Measurements from ENCODE around the gene TCEANC. TPM values are rescaled to one million over a fixed set of nuclear protein-coding genes. Genes with fewer than 3 reads are reported as not detected.
"Not testable (repeated sequence)": the region's sequence is repeated elsewhere in the genome, so short reads cannot be mapped to it uniquely, and the experiment has no call there.

Gene TCEANC
- 0.81 and 2.3 TPM in 2 replicates for total RNA-seq (2014; rRNA removed; shearing (Covaris generic))

- in situ Hi-C loops (cut with HindIII; ENCODE audit: low sequenced_read_pairs), result no loop called here
- DNase-seq (ENCODE audit: low spot score), result peak; percentile 91
Measured at GRCh38 chrX:13652850-13653693, at the start of gene TCEANC. TCEANC (plus strand) TSS chrX:13653141; CDS start chrX:13662509, 9,368 bp downstream.

- DNase-seq (ENCODE audit: low spot score), result no peak
- in situ Hi-C loops (cut with HindIII; ENCODE audit: low sequenced_read_pairs), result no loop called here
Measured at GRCh38 chrX:13605611-13606010, 47.3 kb upstream of the TCEANC start.

- in situ Hi-C loops (cut with HindIII; ENCODE audit: low sequenced_read_pairs), result no loop called here
- no peak for DNase-seq (ENCODE audit: low spot score)
Measured at GRCh38 chrX:13607331-13607995, 45.5 kb upstream of the TCEANC start.

- in situ Hi-C loops (cut with HindIII; ENCODE audit: low sequenced_read_pairs), result no loop called here
- DNase-seq (ENCODE audit: low spot score), result no peak
Measured at GRCh38 chrX:13607996-13608365, 45.0 kb upstream of the TCEANC start.

GRCh38 chrX:13614154-13614553 is 38.8 kb upstream of the TCEANC start:
- no peak for DNase-seq (ENCODE audit: low spot score)
- in situ Hi-C loops (cut with HindIII; ENCODE audit: low sequenced_read_pairs), result no loop called here

GRCh38 chrX:13620207-13620606 is 32.7 kb upstream of the TCEANC start:
- no peak for DNase-seq (ENCODE audit: low spot score)
- in situ Hi-C loops (cut with HindIII; ENCODE audit: low sequenced_read_pairs), result no loop called here

- in situ Hi-C loops (cut with HindIII; ENCODE audit: low sequenced_read_pairs), result no loop called here
Measured at GRCh38 chrX:13622401-13622964, 30.5 kb upstream of the TCEANC start.

GRCh38 chrX:13627306-13627705 is 25.6 kb upstream of the TCEANC start:
- in situ Hi-C loops (cut with HindIII; ENCODE audit: low sequenced_read_pairs), result no loop called here
- DNase-seq (ENCODE audit: low spot score), result no peak

More at GRCh38 chrX:13622401-13622964, 30.5 kb upstream of the TCEANC start:
- no peak for DNase-seq (ENCODE audit: low spot score)

GRCh38 chrX:13637224-13637623 is 15.7 kb upstream of the TCEANC start:
- DNase-seq (ENCODE audit: low spot score); in situ Hi-C loops (cut with HindIII; ENCODE audit: low sequenced_read_pairs): not testable (repeated sequence)

- no peak for DNase-seq (ENCODE audit: low spot score)
- in situ Hi-C loops (cut with HindIII; ENCODE audit: low sequenced_read_pairs), result no loop called here
Measured at GRCh38 chrX:13638021-13638420, 14.9 kb upstream of the TCEANC start.

- in situ Hi-C loops (cut with HindIII; ENCODE audit: low sequenced_read_pairs), result no loop called here
- no peak for DNase-seq (ENCODE audit: low spot score)
Measured at GRCh38 chrX:13638826-13639225, 14.1 kb upstream of the TCEANC start.

GRCh38 chrX:13641684-13642083 is 11.3 kb upstream of the TCEANC start:
- DNase-seq (ENCODE audit: low spot score), result not testable (repeated sequence)

GRCh38 chrX:13645464-13646153 is 7.3 kb upstream of the TCEANC start:
- DNase-seq (ENCODE audit: low spot score), result no peak
- in situ Hi-C loops (cut with HindIII; ENCODE audit: low sequenced_read_pairs), result no loop called here

More at GRCh38 chrX:13641684-13642083, 11.3 kb upstream of the TCEANC start:
- in situ Hi-C loops (cut with HindIII; ENCODE audit: low sequenced_read_pairs), result not testable (repeated sequence)

GRCh38 chrX:13646154-13646549 is 6.8 kb upstream of the TCEANC start:
- in situ Hi-C loops (cut with HindIII; ENCODE audit: low sequenced_read_pairs), result no loop called here
- DNase-seq (ENCODE audit: low spot score), result peak; percentile 37

- in situ Hi-C loops (cut with HindIII; ENCODE audit: low sequenced_read_pairs), result no loop called here
- DNase-seq (ENCODE audit: low spot score), result no peak
Measured at GRCh38 chrX:13647709-13648212, 5.2 kb upstream of the TCEANC start.

GRCh38 chrX:13648336-13648735 is 4.6 kb upstream of the TCEANC start:
- in situ Hi-C loops (cut with HindIII; ENCODE audit: low sequenced_read_pairs), result not testable (repeated sequence)

GRCh38 chrX:13649838-13650237 is 3.1 kb upstream of the TCEANC start:
- in situ Hi-C loops (cut with HindIII; ENCODE audit: low sequenced_read_pairs), result no loop called here
- DNase-seq (ENCODE audit: low spot score), result no peak

More at GRCh38 chrX:13648336-13648735, 4.6 kb upstream of the TCEANC start:
- DNase-seq (ENCODE audit: low spot score), result not testable (repeated sequence)

GRCh38 chrX:13650318-13650717 is 2.6 kb upstream of the TCEANC start:
- no peak for DNase-seq (ENCODE audit: low spot score)
- in situ Hi-C loops (cut with HindIII; ENCODE audit: low sequenced_read_pairs), result no loop called here

GRCh38 chrX:13651150-13651549 is 1.8 kb upstream of the TCEANC start:
- DNase-seq (ENCODE audit: low spot score), result no peak
- in situ Hi-C loops (cut with HindIII; ENCODE audit: low sequenced_read_pairs), result no loop called here
